ENCODE measurements around the gene UBN2. TPM values are rescaled to one million over a fixed set of nuclear protein-coding genes. Genes with fewer than 3 reads are reported as not detected.

UBN2 gene
- total RNA-seq, 1 donor from 2014 or later = 12.5 TPM

DNA sequence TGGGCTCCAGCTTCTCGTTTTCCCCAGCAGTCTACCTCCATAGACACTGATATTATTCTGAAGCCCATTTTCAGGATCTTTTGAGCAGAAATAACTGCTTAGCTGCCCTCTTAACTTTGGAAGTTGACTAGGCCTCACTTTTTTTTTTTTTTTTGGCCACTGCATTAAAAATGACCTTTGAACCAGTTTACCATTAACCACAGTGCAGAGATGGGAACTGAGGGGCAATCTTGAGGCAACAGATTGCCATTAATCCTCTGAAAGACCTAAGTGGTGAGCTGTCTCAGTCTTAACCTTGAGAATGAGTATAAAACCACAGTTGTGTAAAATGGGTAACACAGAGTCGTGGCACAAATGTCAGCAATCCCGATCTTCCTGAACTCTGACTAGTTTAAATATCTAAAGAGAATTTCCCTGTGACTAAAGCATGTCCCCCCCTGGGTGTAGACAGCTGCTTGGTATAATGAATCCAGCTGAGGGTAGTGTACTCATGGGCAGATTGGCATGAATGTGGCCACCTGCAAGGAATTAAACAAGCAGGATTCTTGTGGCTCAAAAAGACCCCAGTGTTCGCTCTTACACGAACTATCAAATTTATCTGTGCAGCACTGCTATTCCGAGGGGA lies 64.0 kb downstream of the UBN2 start:
- Histone ChIP-seq H3K9me3 (no peaks in the 10 kb centered on the region), H3K4me3 (no peak overlapping the region), H3K36me3 (peaks cover 0 to 24% of the 10 kb centered on the region in 2 donors), H3K4me1 (no peaks in the 10 kb centered on the region), H3K27ac (no peak overlapping the region), H3K27me3 (no peaks in the 10 kb centered on the region)
- TF ChIP-seq POLR2AphosphoS5 (IDR thresholded peaks at IDR 0.05; ENCODE audit: insufficient read depth in 1 of 2, low read depth in 1 of 2) (no peak), CTCF (IDR thresholded peaks at IDR 0.05) (no peak), POLR2A (IDR thresholded peaks at IDR 0.05) (no peak)
- no peak for DNase-seq (ENCODE audit: extremely low spot score in 2 of 2)
- intact Hi-C loops (cut with DNase I) = no loop called here

- no peak for TF ChIP-seq CTCF (IDR thresholded peaks at IDR 0.05)
- no peak for TF ChIP-seq POLR2AphosphoS5 (IDR thresholded peaks at IDR 0.05; ENCODE audit: insufficient read depth in 1 of 2, low read depth in 1 of 2)
- no peak for TF ChIP-seq POLR2A (IDR thresholded peaks at IDR 0.05)
- peaks cover 0 to 24% of the 10 kb centered on the region in 2 donors for H3K36me3 ChIP-seq
These were observed 66.8 kb downstream of the UBN2 start for GRCh38 chr7:139297795-139298194.

GRCh38 chr7:139299296-139299695 lies 68.3 kb downstream of the UBN2 start:
- no peaks in the 10 kb centered on the region for H3K27me3 ChIP-seq
- intact Hi-C loops (cut with DNase I) = no loop called here
- TF ChIP-seq POLR2AphosphoS5 (IDR thresholded peaks at IDR 0.05; ENCODE audit: insufficient read depth in 1 of 2, low read depth in 1 of 2) = no peak
- no peak overlapping the region for H3K27ac ChIP-seq
- no peak overlapping the region for H3K4me3 ChIP-seq
- H3K9me3 ChIP-seq = no peaks in the 10 kb centered on the region
- no peaks in the 10 kb centered on the region for H3K4me1 ChIP-seq
- DNase-seq (ENCODE audit: extremely low spot score in 2 of 2) = no peak
- peaks cover 0 to 23% of the 10 kb centered on the region in 2 donors for H3K36me3 ChIP-seq

More at GRCh38 chr7:139297795-139298194, 66.8 kb downstream of the UBN2 start:
- Histone ChIP-seq H3K4me1 (no peaks in the 10 kb centered on the region), H3K4me3 (no peak overlapping the region), H3K27ac (no peak overlapping the region), H3K27me3 (no peaks in the 10 kb centered on the region), H3K9me3 (no peaks in the 10 kb centered on the region)
- intact Hi-C loops (cut with DNase I) = no loop called here
- DNase-seq (ENCODE audit: extremely low spot score in 2 of 2) = no peak

DNA sequence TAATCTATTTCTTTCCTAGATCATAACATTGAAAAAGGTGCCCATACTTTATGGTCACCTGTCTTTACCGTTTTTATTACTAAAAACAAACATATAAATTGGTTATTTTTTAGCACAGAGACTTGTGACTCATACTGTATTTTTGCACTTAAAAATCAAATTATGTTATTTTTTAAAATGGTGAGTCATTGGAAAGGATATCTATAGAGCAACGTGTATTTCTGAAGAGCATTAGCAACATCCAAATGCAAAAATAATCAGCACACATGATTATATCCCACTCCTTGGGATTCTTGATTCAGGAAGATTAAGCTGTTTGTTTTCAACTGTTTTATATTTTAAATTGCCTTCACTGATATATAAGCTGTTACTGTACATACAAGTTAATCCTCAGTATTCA lies 69.4 kb downstream of the UBN2 start:
- intact Hi-C loops (cut with DNase I) = no loop called here
- no peaks in the 10 kb centered on the region for H3K4me1 ChIP-seq
- H3K27me3 ChIP-seq = no peaks in the 10 kb centered on the region
- H3K4me3 ChIP-seq = no peak overlapping the region
- H3K36me3 ChIP-seq = peaks cover 0 to 24% of the 10 kb centered on the region in 2 donors
- no peak overlapping the region for H3K27ac ChIP-seq
- no peak for DNase-seq (ENCODE audit: extremely low spot score in 2 of 2)
- TF ChIP-seq POLR2A (IDR thresholded peaks at IDR 0.05) (no peak), CTCF (IDR thresholded peaks at IDR 0.05) (no peak), POLR2AphosphoS5 (IDR thresholded peaks at IDR 0.05; ENCODE audit: insufficient read depth in 1 of 2, low read depth in 1 of 2) (no peak)
- no peaks in the 10 kb centered on the region for H3K9me3 ChIP-seq

DNA sequence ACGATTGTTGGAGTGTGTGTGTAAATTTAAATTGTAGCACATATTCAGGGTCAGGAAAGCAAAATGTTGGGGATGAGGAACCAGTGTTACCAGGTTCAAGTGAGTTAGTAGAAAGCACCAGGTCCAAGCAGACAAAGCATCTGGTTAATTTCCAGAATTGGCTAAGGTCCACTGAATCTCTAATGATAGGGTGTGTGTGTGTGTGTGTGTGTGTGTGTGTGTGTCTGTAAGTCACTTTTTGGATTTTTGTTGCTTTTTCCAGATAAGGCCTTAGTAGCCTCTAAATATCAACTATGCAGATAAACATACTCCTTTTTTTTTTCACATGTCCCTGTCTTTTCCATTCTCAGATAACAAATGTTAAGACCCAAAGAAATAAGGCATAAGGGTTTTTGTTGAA lies 73.5 kb downstream of the UBN2 start:
- DNase-seq (ENCODE audit: extremely low spot score in 2 of 2) = no peak
- Histone ChIP-seq H3K27ac (no peak overlapping the region), H3K4me3 (no peak overlapping the region), H3K4me1 (no peaks in the 10 kb centered on the region), H3K36me3 (peaks cover 0 to 19% of the 10 kb centered on the region in 2 donors), H3K9me3 (no peaks in the 10 kb centered on the region), H3K27me3 (no peaks in the 10 kb centered on the region)
- intact Hi-C loops (cut with DNase I) = no loop called here
- TF ChIP-seq POLR2A (IDR thresholded peaks at IDR 0.05) (no peak), POLR2AphosphoS5 (IDR thresholded peaks at IDR 0.05; ENCODE audit: insufficient read depth in 1 of 2, low read depth in 1 of 2) (no peak), CTCF (IDR thresholded peaks at IDR 0.05) (no peak)

All from vagina (tissue), 2 donors.